Stimulated activated CD8-positive, alpha-beta memory T cell treated with anti-CD3 and anti-CD28 coated beads, Interleukin-2, amount 100 ng/mL, for 1 hour (primary cell): ENCODE results near the gene DZIP1L.

ENCODE experiments used
- DNase-seq, 2 donors: peaks; one replicate each; pipeline ENCODE4 v3.0.0-alpha.2; 2020; ENCODE audit warnings: low read depth in 2 of 2

Gene DZIP1L

DNA sequence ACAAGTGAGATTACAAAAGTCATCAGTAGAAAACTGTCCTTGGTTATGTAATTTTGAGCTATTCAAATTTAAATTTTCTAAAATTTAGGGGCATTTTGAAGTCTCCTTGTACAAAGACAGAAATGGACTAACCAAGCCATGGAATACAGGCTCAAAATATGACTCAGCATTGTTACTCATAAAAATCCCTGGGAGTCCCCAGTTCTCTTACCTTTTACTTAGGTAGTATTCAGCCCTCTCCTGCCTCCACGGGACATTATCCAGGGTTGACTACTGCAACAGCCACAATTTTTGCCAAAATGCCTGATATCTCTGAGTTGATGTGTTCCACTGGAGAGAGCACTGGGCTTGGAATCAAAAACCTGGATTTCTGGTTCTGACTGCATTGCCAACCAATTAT lies 80.5 kb downstream of the DZIP1L start:
- no peak for DNase-seq

- no peak for DNase-seq
These were observed 82.2 kb downstream of the DZIP1L start for GRCh38 chr3:138033202-138033691.

GRCh38 chr3:138032567-138032966 lies 82.8 kb downstream of the DZIP1L start:
- DNase-seq: no peak

DNA sequence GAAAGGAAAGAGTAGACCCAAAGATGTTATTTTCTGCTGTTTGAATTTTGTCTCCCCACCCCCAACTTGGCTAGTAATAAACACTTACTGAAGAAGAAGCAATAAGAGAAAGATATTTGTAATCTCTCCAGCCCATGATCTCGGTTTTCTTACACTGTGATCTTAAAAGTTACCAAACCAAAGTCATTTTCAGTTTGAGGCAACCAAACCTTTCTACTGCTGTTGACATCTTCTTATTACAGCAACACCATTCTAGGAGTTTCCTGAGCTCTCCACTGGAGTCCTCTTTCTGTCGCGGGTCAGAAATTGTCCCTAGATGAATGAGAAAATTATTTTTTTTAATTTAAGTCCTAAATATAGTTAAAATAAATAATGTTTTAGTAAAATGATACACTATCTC lies 83.9 kb downstream of the DZIP1L start:
- DNase-seq: no peak

GRCh38 chr3:138030734-138031280 lies 84.6 kb downstream of the DZIP1L start:
- no peak for DNase-seq

DNA sequence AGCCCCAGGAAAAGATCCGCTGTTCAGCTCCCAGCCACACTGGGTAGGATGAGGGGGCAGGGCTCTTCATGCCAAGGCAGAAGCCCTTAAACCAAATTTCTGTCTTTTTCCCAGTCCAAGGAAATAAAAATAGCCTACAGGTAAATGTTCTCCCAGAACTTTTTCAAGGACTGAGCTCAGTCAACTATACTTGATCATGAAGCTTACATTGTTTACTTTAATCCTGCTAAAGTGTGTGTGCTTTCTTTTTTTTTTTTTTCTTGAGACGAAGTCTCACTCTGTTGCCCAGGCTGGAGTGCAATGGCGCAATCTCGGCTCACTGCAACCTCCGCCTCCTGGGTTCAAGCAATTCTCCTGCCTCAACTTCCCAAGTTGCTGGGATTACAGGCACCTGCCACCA lies 87.6 kb downstream of the DZIP1L start:
- DNase-seq: no peak

- no peak for DNase-seq
These were observed 89.9 kb downstream of the DZIP1L start for GRCh38 chr3:138025553-138025952.

DNA sequence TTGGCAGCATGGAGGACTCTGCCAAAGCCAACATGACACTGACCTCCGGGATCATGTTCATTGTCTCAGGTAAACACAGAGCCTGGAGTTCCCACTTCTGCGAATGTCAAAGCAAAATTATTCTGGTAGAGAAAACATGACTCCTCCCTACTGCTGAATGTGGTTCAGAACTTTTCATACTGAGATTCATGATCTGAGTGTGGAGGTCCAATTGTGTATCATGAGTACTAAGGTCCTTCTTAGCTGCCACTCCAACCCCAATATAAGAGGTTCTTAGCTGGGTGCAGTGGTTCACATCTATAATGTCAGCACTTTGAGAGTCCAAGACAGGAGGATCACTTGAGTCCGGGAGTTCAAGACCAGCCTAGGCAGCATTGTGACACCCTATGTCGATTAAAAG lies 91.7 kb downstream of the DZIP1L start:
- no peak for DNase-seq

- DNase-seq: no peak
These were observed 95.9 kb downstream of the DZIP1L start for GRCh38 chr3:138019281-138020069.

DNA sequence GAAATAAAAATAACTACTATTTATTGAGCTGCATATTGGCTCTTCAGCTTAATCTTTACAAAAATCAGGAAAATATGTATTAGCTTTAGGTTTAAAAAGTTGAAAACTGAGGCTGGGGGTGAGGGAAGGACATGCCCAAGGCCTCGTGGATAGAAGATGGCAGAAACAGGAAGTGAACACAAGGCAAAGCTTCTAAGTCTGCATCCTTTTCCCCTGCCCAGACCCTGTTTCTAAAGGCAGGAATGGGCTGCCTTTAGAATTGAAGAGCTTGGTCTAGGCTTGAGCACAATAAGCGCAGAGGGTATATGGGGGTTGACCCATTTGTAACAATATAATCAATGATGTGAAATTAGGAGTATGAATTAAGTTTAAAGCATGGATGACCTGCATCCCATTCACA lies 99.3 kb downstream of the DZIP1L start:
- DNase-seq: no peak

GRCh38 chr3:138012526-138012925 lies 102.9 kb downstream of the DZIP1L start:
- no peak for DNase-seq
